Upper lobe of left lung (tissue), 6 donors: ENCODE results near the gene P2RY6. TPM values are rescaled to one million over a fixed set of nuclear protein-coding genes. Genes with fewer than 3 reads are reported as not detected.

Experiments
- ATAC-seq, 2 donors: fragments of 200-7000 bp; cut with Tn5 transposase; one replicate each; pipeline ENCODE4 v1.9.1; 2022; ENCODE audit warnings: mild to moderate bottlenecking in 2 of 2, moderate library complexity in 2 of 2; ENCODE audit not compliant: low FRiP score in 2 of 2
- DNase-seq, 2 donors: peaks; one replicate each; pipeline ENCODE4 v3.0.0-alpha.2; 2019 to 2020
- H3K27ac ChIP-seq, 4 donors: fragments of 200-600 bp; sonication (generic); one replicate each; pipeline ENCODE4 v1.5.1; 2016 to 2019
- H3K27me3 ChIP-seq, 4 donors: fragments of 200-600 bp; sonication (generic); one replicate each; pipeline ENCODE4 v1.5.1; 2017 to 2019
- H3K36me3 ChIP-seq, 4 donors: fragments of 200-600 bp; sonication (generic); one replicate each; pipeline ENCODE4 v1.5.1; 2016 to 2019
- H3K4me1 ChIP-seq, 4 donors: fragments of 200-600 bp; sonication (generic); one replicate each; pipeline ENCODE4 v1.5.1; 2018 to 2019
- H3K4me3 ChIP-seq, 4 donors: fragments of 200-600 bp; sonication (generic); one replicate each; pipeline ENCODE4 v1.5.1; 2017 to 2019; ENCODE audit warnings: mild to moderate bottlenecking in 2 of 4, moderate library complexity in 1 of 4
- H3K9me3 ChIP-seq, 4 donors: fragments of 200-600 bp; sonication (generic); one replicate each; pipeline ENCODE4 v1.5.1; 2018 to 2019
- EP300 ChIP-seq, 4 donors: sonication (generic); formaldehyde crosslinking; IDR thresholded peaks; one replicate each; pipeline ENCODE4 v1.5.1; 2017; ENCODE audit warnings: antibody characterized with exemption in 4 of 4, control low read depth in 2 of 4
- POLR2A ChIP-seq, 4 donors: fragments of 450-650 bp; IDR thresholded peaks; one replicate each; pipeline ENCODE4 v1.5.1; 2016 to 2017; ENCODE audit warnings: antibody characterized with exemption in 4 of 4, mild to moderate bottlenecking in 2 of 4
- POLR2AphosphoS5 ChIP-seq, 2 donors: sonication (generic); formaldehyde crosslinking; IDR thresholded peaks; one replicate each; pipeline ENCODE4 v1.5.1; 2017; ENCODE audit warnings: antibody characterized with exemption in 2 of 2
- WGBS, 2 donors: methylation state at CpG; one replicate each; pipeline ENCODE4 v1.1.5; 2017 to 2018; 5-methylcytosine and 5-hydroxymethylcytosine counted together
- total RNA-seq, 6 donors: library from RNA; depleted of rRNA in 4 of 6; stranded (reverse); fragments of >200 nt in 4 of 6; gene quantifications; one replicate each; pipeline versions ENCODE4 v1.1.0 to v1.2.1, GENCODE V29; 2016 to 2021
- TF ChIP-seq, protein P1 (sequence below), 6 experiments: fragments of 450-650 bp in 4 of 6; fragments of 200-600 bp in 2 of 6; sonication (generic) in 2 of 6; IDR thresholded peaks; one replicate each; pipeline ENCODE4 v1.5.1; 2016 to 2019; ENCODE audit warnings: antibody characterized with exemption in 6 of 6
- donor health status: DM: no; HTN: no; CAD: no; lungs with moderate emphysema.
- donor health status: DM: no; HTN: yes; CAD: no; lungs with severe emphysema.

Gene P2RY6
- total RNA-seq, 6 donors from 2014 or later = 0.30 to 5.3 (median 1.4) TPM; not detected in 1

DNA sequence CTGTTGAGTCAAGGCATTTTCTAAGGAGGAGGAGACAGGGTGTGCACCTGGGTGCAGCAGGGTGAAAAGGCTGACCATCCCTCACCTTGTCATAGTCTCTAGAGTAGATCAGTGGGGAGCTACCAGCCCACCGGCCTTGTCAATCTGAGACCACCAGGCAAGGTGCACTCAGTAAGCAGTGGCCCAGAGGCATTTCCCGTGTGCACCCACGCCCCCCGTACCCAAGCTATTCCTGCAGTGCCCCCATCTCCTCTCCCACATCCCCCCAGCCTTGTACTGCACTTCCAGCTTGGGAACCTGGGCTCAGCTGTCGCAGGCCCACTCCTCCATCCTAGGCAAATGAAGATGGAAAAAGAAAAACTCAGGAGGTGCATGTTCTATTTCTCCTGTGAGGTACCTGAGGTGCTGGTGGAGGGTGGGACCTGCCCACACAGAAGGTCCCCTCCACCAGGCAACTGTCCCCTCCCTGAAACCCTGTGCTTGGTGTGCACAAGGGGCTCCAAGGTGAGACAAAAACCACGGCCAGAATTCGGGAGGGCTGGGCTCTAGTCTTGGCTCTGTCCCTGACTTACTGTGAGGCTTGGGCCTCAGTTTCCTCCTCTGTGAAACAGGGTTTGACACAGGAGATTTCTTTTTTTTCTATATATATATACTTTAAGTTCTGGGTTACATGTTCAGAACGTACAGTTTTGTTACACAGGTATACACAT, 45.7 kb upstream of the P2RY6 start:
- TF ChIP-seq, protein P1, sequence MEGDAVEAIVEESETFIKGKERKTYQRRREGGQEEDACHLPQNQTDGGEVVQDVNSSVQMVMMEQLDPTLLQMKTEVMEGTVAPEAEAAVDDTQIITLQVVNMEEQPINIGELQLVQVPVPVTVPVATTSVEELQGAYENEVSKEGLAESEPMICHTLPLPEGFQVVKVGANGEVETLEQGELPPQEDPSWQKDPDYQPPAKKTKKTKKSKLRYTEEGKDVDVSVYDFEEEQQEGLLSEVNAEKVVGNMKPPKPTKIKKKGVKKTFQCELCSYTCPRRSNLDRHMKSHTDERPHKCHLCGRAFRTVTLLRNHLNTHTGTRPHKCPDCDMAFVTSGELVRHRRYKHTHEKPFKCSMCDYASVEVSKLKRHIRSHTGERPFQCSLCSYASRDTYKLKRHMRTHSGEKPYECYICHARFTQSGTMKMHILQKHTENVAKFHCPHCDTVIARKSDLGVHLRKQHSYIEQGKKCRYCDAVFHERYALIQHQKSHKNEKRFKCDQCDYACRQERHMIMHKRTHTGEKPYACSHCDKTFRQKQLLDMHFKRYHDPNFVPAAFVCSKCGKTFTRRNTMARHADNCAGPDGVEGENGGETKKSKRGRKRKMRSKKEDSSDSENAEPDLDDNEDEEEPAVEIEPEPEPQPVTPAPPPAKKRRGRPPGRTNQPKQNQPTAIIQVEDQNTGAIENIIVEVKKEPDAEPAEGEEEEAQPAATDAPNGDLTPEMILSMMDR (IDR thresholded peaks at IDR 0.05) = no peak
- TF ChIP-seq EP300 (IDR thresholded peaks at IDR 0.05) (no peak), POLR2AphosphoS5 (IDR thresholded peaks at IDR 0.05) (no peak), POLR2A (IDR thresholded peaks at IDR 0.05) (no peak)
- 75 to 83% methylated on average over 8 of the region's 8 CpGs for WGBS, 2 donors

DNA sequence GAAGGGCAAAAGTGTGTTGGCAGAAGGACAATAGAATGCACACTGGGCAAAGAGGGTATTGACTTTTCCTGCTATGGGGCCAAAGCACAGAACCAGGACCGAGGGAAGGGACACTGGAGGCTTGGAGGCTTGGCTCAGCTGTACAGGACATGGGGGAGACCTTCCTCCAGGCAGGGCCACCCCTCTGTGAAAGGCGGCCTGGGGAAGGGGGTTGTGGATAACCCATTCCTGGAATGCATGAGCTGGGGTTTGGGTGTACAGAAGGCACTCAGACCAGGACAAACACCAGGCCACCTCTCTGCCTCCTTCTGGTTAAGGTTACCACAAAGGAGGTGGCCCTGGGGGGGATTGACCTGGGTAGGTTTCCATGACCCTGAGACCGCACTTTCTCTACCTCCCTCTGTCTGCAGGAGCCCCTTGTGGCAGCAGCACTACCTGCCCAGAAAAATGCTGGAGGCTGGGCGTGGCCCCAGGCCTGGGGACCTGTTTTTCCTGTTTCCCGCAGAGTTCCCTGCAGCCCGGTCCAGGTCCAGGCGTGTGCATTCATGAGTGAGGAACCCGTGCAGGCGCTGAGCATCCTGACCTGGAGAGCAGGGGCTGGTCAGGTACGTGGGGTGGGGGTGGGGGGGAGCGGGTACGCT, 44.4 kb upstream of the P2RY6 start:
- WGBS, 2 donors = 73 to 75% methylated on average over 2 to 12 of the region's 12 CpGs
- H3K4me3 ChIP-seq = no peak overlapping the region
- H3K36me3 ChIP-seq = no peaks in the 10 kb centered on the region
- DNase-seq (peak; percentile 81 to 84), ATAC-seq (peak; percentile 24 to 88)
- H3K27me3 ChIP-seq = no peaks in the 10 kb centered on the region
- TF ChIP-seq, protein P1 (IDR thresholded peaks at IDR 0.05) = peak in 3 of 6 experiments; percentile 27 to 55 (median 52)
- no peak for TF ChIP-seq POLR2A (IDR thresholded peaks at IDR 0.05)
- H3K9me3 ChIP-seq = no peaks in the 10 kb centered on the region
- peak overlapping the region in 2 of 4 donors; percentile 69 to 75 for H3K27ac ChIP-seq
- peaks cover 8 to 34% (median 19%) of the 10 kb centered on the region in 4 donors for H3K4me1 ChIP-seq

More for the DNA sequence above, 45.7 kb upstream of the P2RY6 start:
- no peaks in the 10 kb centered on the region for H3K36me3 ChIP-seq
- H3K27me3 ChIP-seq = no peaks in the 10 kb centered on the region
- ATAC-seq (no peak), DNase-seq (no peak)
- H3K4me1 ChIP-seq = peaks cover 8 to 34% (median 19%) of the 10 kb centered on the region in 4 donors
- peak overlapping the region in 1 of 4 donors; percentile 58 for H3K27ac ChIP-seq
- H3K4me3 ChIP-seq = no peak overlapping the region
- no peaks in the 10 kb centered on the region for H3K9me3 ChIP-seq

DNA sequence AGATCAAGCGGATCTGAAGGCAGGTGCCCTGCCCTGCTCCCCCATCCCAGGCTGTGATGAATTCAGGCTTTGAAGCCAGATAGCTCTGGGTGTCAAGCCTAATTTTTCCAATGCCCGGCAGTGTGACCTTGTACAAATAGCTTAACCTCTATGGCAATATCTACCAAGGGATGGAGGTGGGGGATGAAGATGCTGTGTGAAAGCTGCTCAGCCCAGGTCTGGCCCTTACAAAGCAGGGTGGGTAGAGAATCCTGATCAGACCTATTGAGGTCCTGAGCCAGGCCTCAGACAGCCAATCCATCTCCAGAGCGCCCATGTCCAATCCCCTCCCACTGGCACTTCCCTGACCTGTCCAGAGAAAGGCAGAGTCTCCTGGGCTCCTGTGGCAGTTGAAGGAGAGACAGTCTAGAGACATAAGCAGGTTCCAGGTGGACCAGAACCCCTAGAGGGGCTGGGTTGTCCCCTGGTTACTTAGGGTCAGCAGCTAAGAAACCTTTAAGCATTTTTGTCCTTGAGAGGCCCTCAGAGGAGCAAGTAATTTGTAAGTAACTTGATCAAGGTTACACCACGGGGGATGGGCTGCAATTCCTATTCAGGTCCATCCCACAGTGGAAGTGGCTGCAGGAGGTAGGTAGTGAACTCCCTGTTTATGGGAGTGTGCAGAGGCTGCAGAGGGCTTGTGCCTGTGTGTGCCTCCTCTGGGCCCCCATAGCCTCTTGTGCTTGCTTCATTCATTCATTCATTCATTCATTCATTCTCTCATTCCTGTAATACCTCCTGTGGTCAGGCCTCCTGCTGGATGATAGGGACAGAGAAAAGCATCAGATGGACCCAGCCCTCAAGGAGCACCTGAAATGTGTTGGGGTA, 43.6 kb upstream of the P2RY6 start:
- no peak overlapping the region for H3K4me3 ChIP-seq
- no peak for TF ChIP-seq EP300 (IDR thresholded peaks at IDR 0.05)
- no peak for TF ChIP-seq POLR2AphosphoS5 (IDR thresholded peaks at IDR 0.05)
- TF ChIP-seq, protein P1 (IDR thresholded peaks at IDR 0.05) = no peak
- TF ChIP-seq POLR2A (IDR thresholded peaks at IDR 0.05) = no peak
- DNase-seq (peak in 1 of 2 donors; percentile 14), ATAC-seq (no peak)
- H3K27me3 ChIP-seq = no peaks in the 10 kb centered on the region
- H3K27ac ChIP-seq = peak overlapping the region in 1 of 4 donors; percentile 75
- no peaks in the 10 kb centered on the region for H3K36me3 ChIP-seq
- peaks cover 8 to 34% (median 19%) of the 10 kb centered on the region in 4 donors for H3K4me1 ChIP-seq
- no peaks in the 10 kb centered on the region for H3K9me3 ChIP-seq
- WGBS, 2 donors = 70 to 77% methylated on average over 4 of the region's 4 CpGs

DNA sequence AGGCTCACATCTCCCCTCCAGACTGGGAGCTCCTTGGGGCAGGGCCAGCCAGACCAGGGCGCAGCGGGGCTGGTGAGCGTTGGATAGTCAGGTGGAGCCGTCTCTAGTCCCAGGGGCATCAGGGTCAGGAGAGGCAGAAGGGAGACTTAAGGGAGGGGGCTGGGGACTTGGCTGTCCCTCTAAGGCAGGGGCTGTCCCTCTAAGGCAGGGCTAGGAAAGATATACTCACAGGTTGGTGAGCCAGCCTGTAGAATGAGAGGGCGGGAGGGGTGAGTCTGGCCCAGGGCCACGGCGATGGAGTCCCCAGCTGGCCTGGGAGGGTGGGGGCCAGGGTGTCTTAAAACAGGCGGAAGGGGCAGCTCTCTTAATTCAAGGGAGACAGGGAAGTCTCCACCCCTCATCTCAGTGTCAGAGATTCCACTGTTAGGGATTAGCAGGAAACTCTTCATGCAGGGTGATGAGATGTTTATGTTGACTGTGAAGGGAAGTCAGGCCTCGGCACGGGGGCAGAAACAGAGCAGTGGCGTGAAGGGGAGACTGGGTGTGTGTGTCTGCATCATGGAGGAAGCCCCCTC, 42.7 kb upstream of the P2RY6 start:
- peaks cover 8 to 34% (median 18%) of the 10 kb centered on the region in 4 donors for H3K4me1 ChIP-seq
- DNase-seq = peak in 1 of 2 donors; percentile 20
- no peak for ATAC-seq
- no peak overlapping the region for H3K27ac ChIP-seq
- peaks cover 0 to under 1% (median 0%) of the 10 kb centered on the region in 4 donors for H3K36me3 ChIP-seq
- TF ChIP-seq EP300 (IDR thresholded peaks at IDR 0.05) (no peak), POLR2AphosphoS5 (IDR thresholded peaks at IDR 0.05) (peak in 1 of 2 donors; percentile 27), POLR2A (IDR thresholded peaks at IDR 0.05) (no peak)
- TF ChIP-seq, protein P1 (IDR thresholded peaks at IDR 0.05) = no peak
- H3K27me3 ChIP-seq = no peaks in the 10 kb centered on the region
- no peaks in the 10 kb centered on the region for H3K9me3 ChIP-seq
- no peak overlapping the region for H3K4me3 ChIP-seq
- WGBS, 2 donors = 44 to 59% methylated on average over 10 to 11 of the region's 11 CpGs
